ENCODE results near the gene ZNF787.

DNA sequence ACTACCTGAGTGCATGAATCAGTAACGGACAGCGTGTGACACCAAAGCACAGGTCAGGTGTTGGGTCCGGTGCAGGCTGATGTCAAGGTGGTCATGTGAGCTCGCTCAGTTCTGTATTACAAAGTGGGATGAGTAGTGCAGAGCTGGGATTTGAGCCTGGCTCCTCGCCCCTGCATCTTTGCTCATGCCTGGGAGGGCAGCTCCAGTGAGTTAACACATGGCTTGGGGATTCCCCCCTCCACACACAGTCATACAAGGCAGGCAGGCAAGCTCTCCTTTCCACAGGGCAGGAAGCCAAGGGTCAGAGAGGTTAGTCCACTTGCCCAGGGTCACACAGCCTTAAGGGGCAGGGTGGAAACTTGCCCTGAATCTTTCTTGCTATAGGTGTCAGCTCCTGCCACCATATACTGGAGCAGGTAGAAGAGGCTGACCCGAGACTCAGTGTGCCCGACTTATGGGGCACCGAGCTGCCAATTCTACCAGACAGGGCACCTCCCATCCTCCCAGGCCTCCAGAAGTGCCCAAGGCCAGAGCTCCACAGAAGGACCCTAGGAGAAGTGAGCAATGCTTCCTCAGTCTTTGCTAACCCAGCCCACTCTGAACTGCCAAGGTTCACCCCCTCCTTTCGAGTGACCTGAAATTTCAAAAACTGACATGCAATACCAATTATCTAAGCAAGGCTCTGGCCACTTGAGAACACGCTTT is 35.4 kb downstream of the ZNF787 start:
- TF ChIP-seq, protein P1, sequence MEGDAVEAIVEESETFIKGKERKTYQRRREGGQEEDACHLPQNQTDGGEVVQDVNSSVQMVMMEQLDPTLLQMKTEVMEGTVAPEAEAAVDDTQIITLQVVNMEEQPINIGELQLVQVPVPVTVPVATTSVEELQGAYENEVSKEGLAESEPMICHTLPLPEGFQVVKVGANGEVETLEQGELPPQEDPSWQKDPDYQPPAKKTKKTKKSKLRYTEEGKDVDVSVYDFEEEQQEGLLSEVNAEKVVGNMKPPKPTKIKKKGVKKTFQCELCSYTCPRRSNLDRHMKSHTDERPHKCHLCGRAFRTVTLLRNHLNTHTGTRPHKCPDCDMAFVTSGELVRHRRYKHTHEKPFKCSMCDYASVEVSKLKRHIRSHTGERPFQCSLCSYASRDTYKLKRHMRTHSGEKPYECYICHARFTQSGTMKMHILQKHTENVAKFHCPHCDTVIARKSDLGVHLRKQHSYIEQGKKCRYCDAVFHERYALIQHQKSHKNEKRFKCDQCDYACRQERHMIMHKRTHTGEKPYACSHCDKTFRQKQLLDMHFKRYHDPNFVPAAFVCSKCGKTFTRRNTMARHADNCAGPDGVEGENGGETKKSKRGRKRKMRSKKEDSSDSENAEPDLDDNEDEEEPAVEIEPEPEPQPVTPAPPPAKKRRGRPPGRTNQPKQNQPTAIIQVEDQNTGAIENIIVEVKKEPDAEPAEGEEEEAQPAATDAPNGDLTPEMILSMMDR (IDR thresholded peaks at IDR 0.05; ENCODE audit: low read depth, low read length) = no peak
- no peak for TF ChIP-seq EZH2phosphoT487 (IDR thresholded peaks at IDR 0.05; ENCODE audit: low read depth)

Data from OCI-LY3 (cell line).